BE2C (cell line): ENCODE data around the gene ANO8.
"Not testable (repeated sequence)": the region's sequence is repeated elsewhere in the genome, so short reads cannot be mapped to it uniquely, and the experiment has no call there.

Experiments
- DNase-seq: peaks from one replicate; pipeline ENCODE4 v3.0.0-alpha.2; 2020
- H3K27me3 ChIP-seq: fragments of 250-450 bp; sonication (Bioruptor Pico); 2 replicates; pipeline ENCODE4 v1.5.1; 2020; ENCODE audit warnings: mild to moderate bottlenecking
- H3K36me3 ChIP-seq: fragments of 250-450 bp; sonication (Bioruptor Pico); 2 replicates; pipeline ENCODE4 v1.5.1; 2020; ENCODE audit warnings: mild to moderate bottlenecking
- H3K4me1 ChIP-seq: fragments of 250-450 bp; sonication (Bioruptor Pico); 2 replicates; pipeline ENCODE4 v1.5.1; 2020
- H3K4me3 ChIP-seq: 2 replicates; pipeline ENCODE4 v1.5.1; 2011; ENCODE audit warnings: low read depth, low read length
- H3K9me3 ChIP-seq: fragments of 250-450 bp; sonication (Bioruptor Pico); 2 replicates; pipeline ENCODE4 v1.5.1; 2020
- CTCF ChIP-seq: IDR thresholded peaks from 2 replicates; pipeline ENCODE4 v1.5.1; 2012; ENCODE audit warnings: mild to moderate bottlenecking, low read depth, low read length

Gene ANO8

DNA sequence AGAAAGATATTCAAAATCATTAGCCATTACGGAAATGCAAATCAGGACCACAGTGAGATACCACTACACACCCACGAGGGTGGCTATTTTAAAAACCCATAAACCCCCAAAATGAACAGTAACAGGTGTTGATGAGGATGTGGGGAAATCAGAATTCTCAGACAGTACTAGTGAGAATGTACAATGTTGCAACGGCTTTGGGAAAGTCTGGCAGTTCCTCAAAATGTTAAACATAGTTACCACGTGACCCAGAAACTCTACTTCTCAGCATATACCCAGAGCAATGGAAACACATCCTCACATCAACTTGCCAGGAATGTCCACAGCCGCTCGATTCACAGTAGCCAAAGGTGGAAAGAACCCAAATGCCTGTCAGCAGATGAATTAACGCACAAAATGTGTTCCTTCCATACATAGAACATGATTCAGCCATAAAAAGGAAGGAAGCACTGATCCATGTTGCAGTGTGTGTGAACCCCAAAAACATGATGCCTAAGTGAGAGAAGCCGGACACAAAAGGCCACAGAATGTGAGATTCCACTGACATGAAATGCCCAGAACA, 35.5 kb upstream of the ANO8 start:
- TF ChIP-seq CTCF: no peak
- no peaks in the 10 kb centered on the region for H3K27me3 ChIP-seq
- no peak for DNase-seq
- no peaks in the 10 kb centered on the region for H3K36me3 ChIP-seq
- H3K9me3 ChIP-seq: no peaks in the 10 kb centered on the region
- no peaks in the 10 kb centered on the region for H3K4me1 ChIP-seq
- no peak overlapping the region for H3K4me3 ChIP-seq

- H3K9me3 ChIP-seq: no peaks in the 10 kb centered on the region
- H3K27me3 ChIP-seq: no peaks in the 10 kb centered on the region
- H3K4me1 ChIP-seq: no peaks in the 10 kb centered on the region
- no peak for TF ChIP-seq CTCF
- no peaks in the 10 kb centered on the region for H3K36me3 ChIP-seq
- H3K4me3 ChIP-seq: no peak overlapping the region
- DNase-seq: no peak
Observed at GRCh38 chr19:17365361-17365760, 30.7 kb upstream of the ANO8 start.

- H3K27me3 ChIP-seq, H3K4me1 ChIP-seq, H3K9me3 ChIP-seq, DNase-seq, H3K4me3 ChIP-seq, H3K36me3 ChIP-seq: not testable (repeated sequence)
Observed at GRCh38 chr19:17363852-17364605, 29.4 kb upstream of the ANO8 start.

DNA sequence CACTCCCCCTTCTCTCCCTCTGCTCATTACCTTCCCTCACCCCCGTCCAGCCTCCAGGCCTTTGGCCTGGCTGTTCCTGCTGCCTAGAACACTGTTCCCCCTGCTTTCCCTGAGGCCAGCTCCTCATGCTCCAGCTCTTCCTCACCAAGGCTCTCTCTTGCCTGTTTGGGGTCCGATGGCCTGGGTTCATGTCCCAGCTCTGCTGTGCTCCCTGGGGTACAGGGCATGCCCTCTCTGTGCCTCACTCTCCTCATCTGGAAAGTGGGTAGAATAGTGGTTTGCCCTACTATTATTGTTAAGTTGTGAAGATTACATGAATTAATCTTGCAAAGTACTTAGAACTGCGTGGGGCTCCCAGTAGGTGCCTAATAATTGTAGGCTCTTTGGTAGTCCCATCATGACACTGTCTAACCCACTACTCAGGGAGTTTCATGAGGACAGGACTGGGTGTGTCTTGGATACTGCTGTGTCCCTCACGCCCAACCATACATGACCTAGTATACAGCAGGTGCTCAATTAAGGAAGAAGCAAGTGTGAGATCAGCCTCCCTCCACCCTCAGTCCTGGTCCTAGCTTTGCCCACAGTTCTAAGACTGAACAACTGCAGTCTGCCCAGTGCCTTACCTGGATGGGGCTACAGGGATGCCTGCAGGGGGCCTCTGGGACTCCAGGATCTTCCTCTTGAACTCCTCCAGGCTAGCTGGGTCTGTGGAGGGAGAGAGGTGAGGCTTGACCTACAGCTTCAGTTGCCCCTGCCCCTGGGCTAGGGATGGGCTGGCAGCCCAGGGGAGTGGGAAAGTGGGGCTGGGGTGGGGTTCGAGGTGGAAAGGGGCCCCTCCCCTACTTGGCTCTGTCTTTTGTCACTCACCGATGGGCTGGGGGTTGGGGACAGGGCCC, 25.5 kb upstream of the ANO8 start:
- H3K4me1 ChIP-seq: no peaks in the 10 kb centered on the region
- H3K27me3 ChIP-seq: no peaks in the 10 kb centered on the region
- no peak for DNase-seq
- H3K36me3 ChIP-seq: no peaks in the 10 kb centered on the region
- no peak for TF ChIP-seq CTCF
- no peaks in the 10 kb centered on the region for H3K9me3 ChIP-seq
- H3K4me3 ChIP-seq: no peak overlapping the region

- DNase-seq: no peak
- Histone ChIP-seq H3K4me3 (no peak overlapping the region), H3K36me3 (no peaks in the 10 kb centered on the region), H3K9me3 (no peaks in the 10 kb centered on the region), H3K4me1 (no peaks in the 10 kb centered on the region), H3K27me3 (no peaks in the 10 kb centered on the region)
- TF ChIP-seq CTCF: no peak
Observed at GRCh38 chr19:17358395-17358794, 23.7 kb upstream of the ANO8 start.

DNA sequence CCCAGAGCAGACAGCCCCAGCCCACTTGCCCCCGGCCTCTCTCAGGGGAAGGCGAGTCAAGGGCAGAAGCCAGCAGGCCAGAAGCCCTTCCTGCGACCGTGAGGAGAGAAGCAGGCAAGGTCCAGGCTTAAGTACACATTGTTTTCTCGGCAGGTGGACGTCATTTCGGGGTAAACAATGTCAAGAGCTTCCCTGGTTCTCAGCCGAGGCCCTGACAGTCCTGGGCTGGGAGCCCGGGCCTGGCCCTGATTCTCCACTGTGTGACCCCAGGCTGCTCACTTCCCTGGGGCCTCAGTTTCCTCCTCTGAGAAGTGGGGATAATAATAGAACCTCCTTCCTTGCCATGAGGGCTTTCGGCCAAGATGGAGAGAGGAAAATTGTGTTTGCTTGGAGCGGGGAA, 23.1 kb upstream of the ANO8 start:
- no peak for DNase-seq
- no peak for TF ChIP-seq CTCF
- no peaks in the 10 kb centered on the region for H3K4me1 ChIP-seq
- H3K27me3 ChIP-seq: no peaks in the 10 kb centered on the region
- H3K4me3 ChIP-seq: no peak overlapping the region
- no peaks in the 10 kb centered on the region for H3K36me3 ChIP-seq
- no peaks in the 10 kb centered on the region for H3K9me3 ChIP-seq
